Fibroblast of peridontal ligament (primary cell): ENCODE results near the gene OSBPL6.
"Not testable (repeated sequence)": the region's sequence is repeated elsewhere in the genome, so short reads cannot be mapped to it uniquely, and the experiment has no call there.

Experiments used
- DNase-seq: peaks from one replicate; pipeline ENCODE4 v3.0.0-alpha.2; 2010; ENCODE audit errors: extremely low read depth

OSBPL6 gene

GRCh38 chr2:178301649-178302238 lies 107.4 kb downstream of the OSBPL6 start:
- DNase-seq, result no peak

GRCh38 chr2:178304333-178304732 lies 110.0 kb downstream of the OSBPL6 start:
- DNase-seq, result no peak

- peak; percentile 60 for DNase-seq
Observed at GRCh38 chr2:178306352-178307073, 112.2 kb downstream of the OSBPL6 start.

- DNase-seq, result no peak
Observed at GRCh38 chr2:178307650-178308049, 113.3 kb downstream of the OSBPL6 start.

- DNase-seq, result no peak
Observed at GRCh38 chr2:178309541-178309940, 115.2 kb downstream of the OSBPL6 start.

- DNase-seq, result no peak
Observed at GRCh38 chr2:178315078-178315477, 120.8 kb downstream of the OSBPL6 start.

- no peak for DNase-seq
Observed at GRCh38 chr2:178315488-178315948, 121.2 kb downstream of the OSBPL6 start.

- no peak for DNase-seq
Observed at GRCh38 chr2:178317811-178318210, 123.5 kb downstream of the OSBPL6 start.

- no peak for DNase-seq
Observed at GRCh38 chr2:178320011-178320585, 125.8 kb downstream of the OSBPL6 start.

GRCh38 chr2:178322068-178322467 lies 127.8 kb downstream of the OSBPL6 start:
- no peak for DNase-seq

GRCh38 chr2:178323331-178323730 lies 129.0 kb downstream of the OSBPL6 start:
- DNase-seq, result not testable (repeated sequence)

GRCh38 chr2:178324077-178324476 lies 129.8 kb downstream of the OSBPL6 start:
- DNase-seq, result no peak

- DNase-seq, result no peak
Observed at GRCh38 chr2:178325268-178325667, 131.0 kb downstream of the OSBPL6 start.

- DNase-seq, result no peak
Observed at GRCh38 chr2:178327516-178327915, 133.2 kb downstream of the OSBPL6 start.

- DNase-seq, result peak; percentile 71
Observed at GRCh38 chr2:178328037-178328436, 133.7 kb downstream of the OSBPL6 start.

- DNase-seq, result peak; percentile 12
Observed at GRCh38 chr2:178330175-178331017, 136.1 kb downstream of the OSBPL6 start.

- DNase-seq, result no peak
Observed at GRCh38 chr2:178331474-178332432, 137.4 kb downstream of the OSBPL6 start.

- DNase-seq, result no peak
Observed at GRCh38 chr2:178333851-178334250, 139.5 kb downstream of the OSBPL6 start.

GRCh38 chr2:178335230-178335629 lies 140.9 kb downstream of the OSBPL6 start:
- DNase-seq, result no peak

- DNase-seq, result no peak
Observed at GRCh38 chr2:178344121-178344520, 149.8 kb downstream of the OSBPL6 start.

GRCh38 chr2:178345951-178346350 lies 151.6 kb downstream of the OSBPL6 start:
- peak; percentile 39 for DNase-seq
